SK-N-SH (cell line): ENCODE measurements around the gene CEP43. TPM values are rescaled to one million over a fixed set of nuclear protein-coding genes. Genes with fewer than 3 reads are reported as not detected.

ENCODE experiments used
- CTCF ChIA-PET: fragments of 300-600, 350-600 bp; formaldehyde crosslinking; extraction: SDS; loops from one replicate; lab custom pipeline; 2021; lab: Yijun Ruan, JAX
- POLR2A ChIA-PET: fragments of 350-600 bp; sonication (Branson Sonifier 250); formaldehyde crosslinking; extraction: SDS; loops from one replicate; lab custom pipeline; 2020; ENCODE audit warnings: antibody characterized with exemption, inconsistent platforms; lab: Yijun Ruan, JAX
- DNase-seq: peaks from one replicate; pipeline ENCODE4 v3.0.0; 2012
- H2AFZ ChIP-seq: fragments of 200-600 bp; sonication (generic); 2 replicates; pipeline ENCODE4 v1.8.1; 2016; ENCODE audit warnings: antibody characterized with exemption, mild to moderate bottlenecking, low read depth
- H3F3A ChIP-seq: fragments of 200-600 bp; sonication (generic); replicated peaks from 2 replicates; pipeline ENCODE3; 2016; ENCODE audit warnings: antibody characterized with exemption, mild to moderate bottlenecking; ENCODE audit not compliant: insufficient read depth
- H3K27ac ChIP-seq, 2 experiments: fragments of 200-500 bp in 1 of 2; fragments of 200-600 bp in 1 of 2; sonication (Bioruptor generic) in 1 of 2; sonication (generic), shearing (Covaris generic) in 1 of 2; 2 replicates each; pipeline versions ENCODE4 v1.5.1 to v1.6.1; 2014 to 2016; ENCODE audit warnings: low read depth in 2 of 2, inconsistent platforms in 1 of 2, low read length in 1 of 2, mild to moderate bottlenecking in 1 of 2, mixed read lengths in 1 of 2
- H3K27me3 ChIP-seq: fragments of 200-600 bp; sonication (generic), shearing (Covaris generic); 2 replicates; pipeline ENCODE4 v1.6.1; 2016; ENCODE audit warnings: mixed run types; ENCODE audit not compliant: insufficient read depth
- H3K36me3 ChIP-seq, 2 experiments: fragments of 200-500 bp in 1 of 2; fragments of 200-600 bp in 1 of 2; sonication (Bioruptor generic) in 1 of 2; sonication (generic) in 1 of 2; replicated peaks in 1 of 2; 2 replicates each; pipeline versions ENCODE3 to v1.5.1; 2014 to 2016; ENCODE audit warnings: low read length in 1 of 2, mild to moderate bottlenecking in 1 of 2; ENCODE audit not compliant: insufficient read depth in 2 of 2, control insufficient read depth in 1 of 2
- H3K4me1 ChIP-seq, 2 experiments: fragments of 200-500 bp in 1 of 2; fragments of 200-600 bp in 1 of 2; sonication (Bioruptor generic) in 1 of 2; sonication (generic), shearing (Covaris generic) in 1 of 2; 2 replicates each; pipeline versions ENCODE4 v1.5.1 to v1.6.1; 2014 to 2016; ENCODE audit warnings: low read depth in 1 of 2, low read length in 1 of 2, mixed run types in 1 of 2; ENCODE audit not compliant: insufficient read depth in 2 of 2, control insufficient read depth in 1 of 2
- H3K4me2 ChIP-seq: fragments of 200-600 bp; sonication (generic), shearing (Covaris generic); 2 replicates; pipeline ENCODE4 v1.6.1; 2017; ENCODE audit warnings: mixed run types
- H3K4me3 ChIP-seq, 2 experiments: fragments of 200-500 bp in 1 of 2; fragments of 200-600 bp in 1 of 2; sonication (Bioruptor generic) in 1 of 2; sonication (generic), shearing (Covaris generic) in 1 of 2; 2 replicates each; pipeline versions ENCODE4 v1.5.1 to v1.8.1; 2014 to 2016; ENCODE audit warnings: low read depth in 2 of 2, inconsistent platforms in 1 of 2, low read length in 1 of 2, mild to moderate bottlenecking in 1 of 2, mixed read lengths in 1 of 2, moderate library complexity in 1 of 2
- H3K79me2 ChIP-seq: fragments of 200-600 bp; sonication (generic); 2 replicates; pipeline ENCODE4 v1.8.1; 2017; ENCODE audit warnings: mild to moderate bottlenecking; ENCODE audit not compliant: insufficient read depth
- H3K9ac ChIP-seq: fragments of 200-600 bp; sonication (generic); 2 replicates; pipeline ENCODE4 v1.6.1; 2017; ENCODE audit warnings: mixed run types
- H3K9me2 ChIP-seq: fragments of 200-600 bp; sonication (generic); 2 replicates; pipeline ENCODE4 v1.6.1; 2017; ENCODE audit warnings: mixed run types
- H3K9me3 ChIP-seq: fragments of 200-600 bp; sonication (generic); 2 replicates; pipeline ENCODE4 v1.6.1; 2017; ENCODE audit warnings: mixed run types, mild to moderate bottlenecking, moderate library complexity
- H4K20me1 ChIP-seq: fragments of 200-600 bp; sonication (generic); 2 replicates; pipeline ENCODE4 v1.6.1; 2017; ENCODE audit warnings: mild to moderate bottlenecking, mixed run types; ENCODE audit not compliant: insufficient read depth
- ELF1 ChIP-seq: IDR thresholded peaks from 2 replicates; pipeline ENCODE4 v1.4.0; 2012
- EZH2phosphoT487 ChIP-seq: fragments of 200-600 bp; sonication (generic); IDR thresholded peaks from 2 replicates; pipeline ENCODE4 v1.6.1; 2017; ENCODE audit warnings: low read depth, mixed run types, mild to moderate bottlenecking, antibody characterized with exemption, moderate library complexity, borderline replicate concordance
- FOXJ3 ChIP-seq: sonication (generic); formaldehyde crosslinking; IDR thresholded peaks from 2 replicates; pipeline ENCODE4 v1.5.1; 2020; ENCODE audit warnings: mild to moderate bottlenecking, missing genetic modification reagents
- FOXM1 ChIP-seq: IDR thresholded peaks from 2 replicates; pipeline ENCODE4 v1.4.0; 2012; ENCODE audit warnings: low read depth, mild to moderate bottlenecking
- MAX ChIP-seq: IDR thresholded peaks from 2 replicates; pipeline ENCODE4 v1.4.0; 2012; ENCODE audit warnings: low read depth
- NFIC ChIP-seq: IDR thresholded peaks from 2 replicates; pipeline ENCODE4 v1.4.0; 2012; ENCODE audit warnings: borderline replicate concordance
- REST ChIP-seq: IDR thresholded peaks from 2 replicates; pipeline ENCODE4 v1.6.1; 2012; ENCODE audit warnings: mild to moderate bottlenecking, low read depth, low read length, moderate library complexity
- RXRA ChIP-seq: IDR thresholded peaks from 2 replicates; pipeline ENCODE4 v1.4.0; 2012; ENCODE audit warnings: low read depth, mild to moderate bottlenecking, borderline replicate concordance
- SMC3 ChIP-seq: IDR thresholded peaks from 2 replicates; pipeline ENCODE4 v1.6.1; 2012; ENCODE audit warnings: low read depth, low read length, improper control_type of control experiment
- TAF1 ChIP-seq: IDR thresholded peaks from 2 replicates; pipeline ENCODE4 v1.6.1; 2012; ENCODE audit warnings: low read depth, mild to moderate bottlenecking, low read length, moderate library complexity, borderline replicate concordance
- WGBS: methylation state at CpG from one replicate; pipeline ENCODE4 v1.1.6; 2017; ENCODE audit warnings: low lambda C conversion rate; 5-methylcytosine and 5-hydroxymethylcytosine counted together
- polyA plus RNA-seq, 3 experiments: library from polyadenylated mRNA; depleted of rRNA; stranded (reverse); fragments of >200 nt; gene quantifications; 2 replicates each; pipeline ENCODE4 v1.2.3, GENCODE V29; 2012
- TF ChIP-seq, protein P1 (sequence below): fragments of 150-350 bp; IDR thresholded peaks from 2 replicates; pipeline ENCODE4 v1.6.1; 2017; ENCODE audit warnings: antibody characterized with exemption, low read length, low read depth, borderline replicate concordance

The CEP43 gene
- polyA plus RNA-seq, 1 of the 3 experiments (the other 2 are of a cell fraction) = 7.5 TPM

DNA sequence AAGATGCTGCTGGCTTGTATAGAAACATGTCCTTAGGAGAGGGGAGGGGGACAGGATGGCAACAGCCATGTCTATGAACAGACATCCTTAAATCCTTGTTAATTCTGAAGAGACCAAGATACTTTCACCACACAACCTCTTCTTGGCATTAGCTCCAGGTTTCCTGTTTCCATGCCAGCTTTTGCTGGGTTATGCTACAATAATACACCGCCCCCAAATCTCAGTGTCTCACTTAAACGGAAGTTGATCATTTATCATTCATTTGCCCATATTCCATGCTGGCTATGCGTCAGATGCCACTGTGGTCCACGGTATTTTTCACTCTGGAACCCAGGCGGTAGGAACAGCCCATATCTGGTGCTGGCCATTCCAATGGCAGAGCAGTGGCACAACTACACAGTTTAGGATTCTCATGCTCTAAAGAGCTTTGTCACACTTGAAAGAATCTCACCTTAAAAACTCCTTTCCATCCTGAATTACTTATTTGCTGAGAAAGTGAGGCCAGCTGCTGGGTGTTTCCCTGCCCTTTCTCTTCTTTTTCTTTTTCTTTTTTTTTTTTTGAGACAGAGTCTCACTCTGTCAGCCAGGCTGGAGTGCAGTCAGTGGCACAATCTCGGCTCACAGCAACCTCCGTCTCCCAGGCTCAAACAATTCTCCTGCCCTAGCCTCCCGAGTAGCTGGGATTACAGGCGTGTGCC is 39.1 kb upstream of the CEP43 start:
- H4K20me1 ChIP-seq = no peaks in the 10 kb centered on the region
- TF ChIP-seq TAF1 = no peak
- no peak for TF ChIP-seq FOXJ3 (CRISPR knock-in tag)
- TF ChIP-seq FOXM1 = no peak
- TF ChIP-seq, all 33 proteins: peak for 0
- Histone ChIP-seq H3K9me2 (no peaks in the 10 kb centered on the region), H3K79me2 (no peaks in the 10 kb centered on the region), H3K9ac (no peak overlapping the region), H2AFZ (no peak overlapping the region), H3K4me2 (no peak overlapping the region), H3K4me1 (peaks cover 0 to 14% of the 10 kb centered on the region in 2 experiments; a peak in 1 of 4 replicates), H3K36me3 (no peaks in the 10 kb centered on the region), H3K9me3 (no peaks in the 10 kb centered on the region), H3K4me3 (no peak overlapping the region), H3K27me3 (no peaks in the 10 kb centered on the region), H3K27ac (no peak overlapping the region), H3F3A (no peaks in the 10 kb centered on the region)
- WGBS = 85% methylated on average over 9 of the region's 9 CpGs
- DNase-seq = no peak
- ChIA-PET POLR2A (no interaction called here), CTCF (interaction anchor here (0.9 to 3.2 kb wide), 2 partner anchors 173 to 185 kb away, joined by 4 to 12 read pairs; no protein-coding TSS in a partner anchor)

DNA sequence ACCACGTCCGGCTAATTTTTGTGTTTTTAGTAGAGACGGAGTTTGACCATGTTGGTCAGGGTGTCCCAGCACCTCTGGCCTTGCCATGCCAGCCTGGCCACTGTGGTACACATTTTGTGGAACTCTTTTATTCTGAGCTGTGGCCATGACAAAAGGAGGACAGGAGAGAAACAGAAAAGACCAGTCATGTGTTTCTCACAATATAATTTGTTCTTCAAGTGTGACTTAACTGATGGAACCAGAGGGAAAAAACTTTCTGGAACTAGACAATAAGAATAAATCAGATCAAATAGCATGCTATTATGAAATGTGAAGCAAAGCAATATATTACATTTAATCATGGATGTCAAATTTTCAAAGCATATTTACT is 38.6 kb upstream of the CEP43 start:
- ChIA-PET POLR2A (no interaction called here), CTCF (interaction anchor here (3.2 kb wide), 1 partner anchor 186 kb away, joined by 12 read pairs; no protein-coding TSS in a partner anchor)
- Histone ChIP-seq H2AFZ (no peak overlapping the region), H3K9me3 (no peaks in the 10 kb centered on the region), H3K4me1 (peaks cover 0 to 9% of the 10 kb centered on the region in 2 experiments; a peak in 1 of 4 replicates), H3K4me3 (no peak overlapping the region), H3K36me3 (no peaks in the 10 kb centered on the region), H3K79me2 (no peaks in the 10 kb centered on the region), H3K4me2 (no peak overlapping the region), H4K20me1 (no peaks in the 10 kb centered on the region), H3K9me2 (no peaks in the 10 kb centered on the region), H3F3A (no peaks in the 10 kb centered on the region), H3K27ac (no peak overlapping the region), H3K27me3 (no peaks in the 10 kb centered on the region), H3K9ac (no peak overlapping the region)
- 96% methylated on average over 3 of the region's 3 CpGs for WGBS
- TF ChIP-seq EZH2phosphoT487 (no peak), TAF1 (no peak), NFIC (no peak), MAX (no peak), SMC3 (no peak), REST (no peak), ELF1 (no peak), RXRA (no peak)
- TF ChIP-seq, protein P1, sequence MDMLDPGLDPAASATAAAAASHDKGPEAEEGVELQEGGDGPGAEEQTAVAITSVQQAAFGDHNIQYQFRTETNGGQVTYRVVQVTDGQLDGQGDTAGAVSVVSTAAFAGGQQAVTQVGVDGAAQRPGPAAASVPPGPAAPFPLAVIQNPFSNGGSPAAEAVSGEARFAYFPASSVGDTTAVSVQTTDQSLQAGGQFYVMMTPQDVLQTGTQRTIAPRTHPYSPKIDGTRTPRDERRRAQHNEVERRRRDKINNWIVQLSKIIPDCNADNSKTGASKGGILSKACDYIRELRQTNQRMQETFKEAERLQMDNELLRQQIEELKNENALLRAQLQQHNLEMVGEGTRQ = no peak
- DNase-seq = no peak
